Testis (tissue), 3 donors: ENCODE measurements around the gene C1orf198. TPM values are rescaled to one million over a fixed set of nuclear protein-coding genes. Genes with fewer than 3 reads are reported as not detected.

Experiments
- DNase-seq: peaks from one replicate; pipeline ENCODE4 v3.0.0-alpha.2; 2019
- H3K27ac ChIP-seq, 2 donors: fragments of 200-600 bp; sonication (generic); one replicate each; pipeline ENCODE4 v1.5.1; 2019
- H3K27me3 ChIP-seq: fragments of 200-600 bp; sonication (generic); one replicate; pipeline ENCODE4 v1.5.1; 2019
- H3K36me3 ChIP-seq: fragments of 200-600 bp; sonication (generic); one replicate; pipeline ENCODE4 v1.5.1; 2017; ENCODE audit warnings: low read depth; ENCODE audit errors: missing control alignments
- H3K4me1 ChIP-seq: fragments of 200-600 bp; sonication (generic); one replicate; pipeline ENCODE4 v1.5.1; 2019
- H3K4me3 ChIP-seq, 2 donors: fragments of 200-600 bp; sonication (generic); one replicate each; pipeline ENCODE4 v1.5.1; 2017 to 2019
- H3K9me3 ChIP-seq: fragments of 200-600 bp; sonication (generic); one replicate; pipeline ENCODE4 v1.5.1; 2017
- CTCF ChIP-seq, 3 experiments: fragments of 450-650 bp in 2 of 3; fragments of 200-600 bp in 1 of 3; sonication (generic) in 1 of 3; IDR thresholded peaks; one replicate each; pipeline ENCODE4 v1.5.1; 2016 to 2019; ENCODE audit warnings: antibody characterized with exemption in 3 of 3, mild to moderate bottlenecking in 2 of 3, moderate library complexity in 1 of 3
- POLR2A ChIP-seq: fragments of 450-650 bp; IDR thresholded peaks from one replicate; pipeline ENCODE4 v1.6.1; 2017; ENCODE audit warnings: antibody characterized with exemption, mild to moderate bottlenecking, moderate library complexity
- WGBS, 2 donors: methylation state at CpG; one replicate each; pipeline ENCODE4 v1.1.5; 2018; 5-methylcytosine and 5-hydroxymethylcytosine counted together
- intact Hi-C: fragments of 100-400 bp; cut with DNase I; formaldehyde crosslinking; loops from one replicate; pipeline ENCODE4 v1.15.1; 2023; ENCODE audit warnings: low total_unique reads
- polyA plus RNA-seq: library from polyadenylated mRNA; stranded (reverse); fragments of 350-450 nt; fragmentation: Illumina TruSeq; extraction: RNeasy Lipid Tissue Mini Kit (QIAGEN cat#74804); gene quantifications from one replicate; pipeline ENCODE4 v1.2.3, GENCODE V29; 2014; ENCODE audit warnings: low read depth, low replicate concordance; ENCODE audit not compliant: insufficient read depth
- total RNA-seq, 2 donors: library from RNA; depleted of rRNA; stranded (reverse); fragments of >200 nt; gene quantifications; one replicate each; pipeline ENCODE4 v1.2.3, GENCODE V29; 2016

The C1orf198 gene
- total and polyA plus RNA-seq, 3 donors from 2014 or later = 14.6 to 26.6 (median 20.2) TPM

- no peak overlapping the region for H3K4me3 ChIP-seq
- 88 to 90% methylated on average over 9 of the region's 9 CpGs for WGBS, 2 donors
- no peaks in the 10 kb centered on the region for H3K9me3 ChIP-seq
- TF ChIP-seq POLR2A = no peak
- no peak for TF ChIP-seq CTCF (IDR thresholded peaks at IDR 0.05)
- H3K27ac ChIP-seq = no peak overlapping the region
- peaks cover 14% of the 10 kb centered on the region for H3K4me1 ChIP-seq
- no peak for DNase-seq
- H3K27me3 ChIP-seq = no peaks in the 10 kb centered on the region
- H3K36me3 ChIP-seq = no peaks in the 10 kb centered on the region
- intact Hi-C loops = no loop called here
Measured at GRCh38 chr1:230860617-230861384, 7.5 kb downstream of the C1orf198 start.

GRCh38 chr1:230858918-230859729 is 9.2 kb downstream of the C1orf198 start:
- Histone ChIP-seq H3K9me3 (no peaks in the 10 kb centered on the region), H3K4me3 (no peak overlapping the region), H3K36me3 (no peaks in the 10 kb centered on the region), H3K4me1 (peaks cover 14% of the 10 kb centered on the region), H3K27ac (no peak overlapping the region), H3K27me3 (no peaks in the 10 kb centered on the region)
- 52 to 60% methylated on average over 12 of the region's 12 CpGs for WGBS, 2 donors
- peak; percentile 53 for DNase-seq
- intact Hi-C loops = no loop called here
- TF ChIP-seq POLR2A (no peak), CTCF (IDR thresholded peaks at IDR 0.05) (no peak)

DNA sequence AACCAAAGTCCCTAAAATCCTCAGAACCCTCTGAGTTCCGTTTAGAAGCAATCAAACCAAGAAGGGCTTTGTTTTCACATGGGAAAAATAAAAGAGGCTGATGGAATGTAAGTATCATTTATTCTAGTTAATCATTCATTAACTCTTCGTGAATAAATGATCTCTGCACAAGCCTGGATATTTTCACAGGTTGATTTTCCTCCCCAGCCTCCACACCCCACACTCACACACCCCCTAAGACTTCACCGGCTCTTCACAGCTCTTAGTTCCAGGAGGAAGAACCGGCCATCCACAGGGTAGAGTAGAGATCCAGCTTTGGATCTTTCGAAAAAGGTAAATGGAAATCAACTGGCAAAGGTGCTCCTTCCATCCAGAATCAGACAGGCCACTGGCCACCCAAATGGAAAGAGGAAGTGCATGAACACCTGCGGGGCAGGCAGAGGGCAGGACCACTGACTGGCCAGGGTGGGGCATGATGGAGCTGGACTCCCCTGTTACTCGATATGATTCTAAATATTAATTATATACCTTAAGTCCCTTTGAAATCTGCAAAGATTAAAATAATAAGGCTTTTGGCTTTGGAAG is 10.0 kb downstream of the C1orf198 start:
- 88 to 91% methylated on average over 7 of the region's 7 CpGs for WGBS, 2 donors
- DNase-seq = no peak
- intact Hi-C loops = no loop called here
- no peak for TF ChIP-seq POLR2A
- Histone ChIP-seq H3K27me3 (no peaks in the 10 kb centered on the region), H3K4me3 (no peak overlapping the region), H3K36me3 (no peaks in the 10 kb centered on the region), H3K9me3 (no peaks in the 10 kb centered on the region), H3K4me1 (peaks cover 14% of the 10 kb centered on the region), H3K27ac (no peak overlapping the region)

- peaks cover 14% of the 10 kb centered on the region for H3K4me1 ChIP-seq
- H3K27ac ChIP-seq = no peak overlapping the region
- H3K4me3 ChIP-seq = no peak overlapping the region
- WGBS, 2 donors = 64 to 67% methylated on average over 1 of the region's 1 CpG
- no peaks in the 10 kb centered on the region for H3K36me3 ChIP-seq
- TF ChIP-seq POLR2A (no peak), CTCF (IDR thresholded peaks at IDR 0.05) (no peak)
- H3K9me3 ChIP-seq = no peaks in the 10 kb centered on the region
- no peak for DNase-seq
- no peaks in the 10 kb centered on the region for H3K27me3 ChIP-seq
- intact Hi-C loops = no loop called here
Measured at GRCh38 chr1:230857822-230858221, 10.5 kb downstream of the C1orf198 start.

DNA sequence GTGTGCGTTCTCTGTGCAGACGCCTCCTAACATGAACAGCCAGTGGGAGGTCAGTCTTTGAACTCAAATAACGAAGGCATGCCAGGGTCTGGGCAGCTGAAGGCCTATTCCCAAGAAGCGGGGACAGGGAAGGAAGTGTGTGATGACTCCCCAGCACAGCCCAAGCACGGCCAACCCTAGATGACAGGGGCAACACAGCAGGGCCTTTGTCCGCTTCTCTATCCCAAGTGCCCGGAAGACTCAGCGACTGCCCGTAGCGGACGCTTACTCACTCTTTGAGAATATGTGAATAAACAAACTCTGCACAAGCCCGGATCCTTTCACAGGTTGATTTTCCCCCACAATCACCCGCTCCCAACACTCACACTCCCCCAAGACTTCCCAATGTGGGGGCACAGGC is 11.2 kb downstream of the C1orf198 start:
- intact Hi-C loops = no loop called here
- Histone ChIP-seq H3K4me3 (no peak overlapping the region), H3K36me3 (no peaks in the 10 kb centered on the region), H3K27me3 (no peaks in the 10 kb centered on the region), H3K9me3 (no peaks in the 10 kb centered on the region), H3K4me1 (peaks cover 14% of the 10 kb centered on the region), H3K27ac (no peak overlapping the region)
- TF ChIP-seq CTCF (IDR thresholded peaks at IDR 0.05) (no peak), POLR2A (no peak)
- WGBS, 2 donors = 90 to 98% methylated on average over 13 of the region's 13 CpGs
- DNase-seq = no peak
